Mucosa of descending colon (tissue), 3 donors: Measurements from ENCODE around the gene EVI2B. TPM values are rescaled to one million over a fixed set of nuclear protein-coding genes. Genes with fewer than 3 reads are reported as not detected.
"Not testable (repeated sequence)": the region's sequence is repeated elsewhere in the genome, so short reads cannot be mapped to it uniquely, and the experiment has no call there.

Experiments used
- ATAC-seq: fragments of 200-7000 bp; cut with Tn5 transposase; one replicate; pipeline ENCODE4 v1.9.1; 2020; ENCODE audit warnings: mild to moderate bottlenecking, moderate library complexity
- DNase-seq, 3 donors: peaks; one replicate each; pipeline ENCODE4 v3.0.0-alpha.2; 2020
- H3K36me3 ChIP-seq: fragments of 200-600 bp; one replicate; pipeline ENCODE4 v1.8.0; 2021; ENCODE audit warnings: low read depth, mild to moderate bottlenecking
- H3K4me1 ChIP-seq: fragments of 200-600 bp; one replicate; pipeline ENCODE4 v1.8.0; 2021; ENCODE audit warnings: low read depth, mild to moderate bottlenecking
- H3K4me3 ChIP-seq: fragments of 200-600 bp; one replicate; pipeline ENCODE4 v1.8.0; 2021; ENCODE audit warnings: mild to moderate bottlenecking
- H3K9me3 ChIP-seq: fragments of 200-600 bp; one replicate; pipeline ENCODE4 v1.8.0; 2021; ENCODE audit warnings: mild to moderate bottlenecking
- CTCF ChIP-seq: fragments of 200-600 bp; IDR thresholded peaks from one replicate; pipeline ENCODE4 v1.8.0; 2022; ENCODE audit warnings: antibody characterized with exemption, mild to moderate bottlenecking
- intact Hi-C, 2 donors: fragments of 100-400 bp; cut with DNase I in 1 of 2; cut with micrococcal nuclease in 1 of 2; formaldehyde crosslinking; loops; one replicate each; pipeline versions ENCODE4 v1.11.0 to v1.11.1; 2022; cut with DNase I, micrococcal nuclease
- total RNA-seq, 3 donors: library from RNA; stranded (reverse); fragmentation: NEBNext Ultra II Directional in 2 of 3; extraction: Animal tissue kit (Norgen Biotek cat#: 25700) in 2 of 3; gene quantifications; one replicate each; pipeline versions ENCODE4 v1.2.1 to v1.2.4, GENCODE V29; 2021 to 2023
- donor health status: DM: no; HTN: no; CAD: no; lungs with moderate emphysema.
- donor health status: DM: no; HTN: no; CAD: no.
- donor health status: DM: no; HTN: yes; CAD: no.

EVI2B gene
- total RNA-seq, 3 donors from 2014 or later: 3.3 to 9.5 (median 7.8) TPM

DNA sequence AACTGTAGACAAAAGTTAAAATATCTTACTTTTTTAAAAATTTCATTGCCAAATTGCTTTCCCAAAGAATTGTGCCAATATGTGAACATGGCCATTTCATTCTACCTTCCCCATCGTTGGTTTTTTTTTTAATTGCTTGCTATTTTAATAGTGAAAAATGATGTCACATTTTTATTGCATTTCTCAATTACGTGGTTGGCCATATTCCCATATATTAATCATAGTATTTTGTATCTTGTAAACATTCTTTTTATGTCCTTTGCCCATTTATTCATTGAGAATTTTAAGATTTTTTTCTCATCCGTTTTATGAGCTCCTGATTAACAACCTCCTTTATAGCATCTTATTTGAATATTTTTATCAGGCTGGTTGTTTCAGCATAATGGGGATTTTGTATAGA lies 24.1 kb downstream of the EVI2B start:
- no peak overlapping the region for H3K4me3 ChIP-seq
- no peak for TF ChIP-seq CTCF

DNA sequence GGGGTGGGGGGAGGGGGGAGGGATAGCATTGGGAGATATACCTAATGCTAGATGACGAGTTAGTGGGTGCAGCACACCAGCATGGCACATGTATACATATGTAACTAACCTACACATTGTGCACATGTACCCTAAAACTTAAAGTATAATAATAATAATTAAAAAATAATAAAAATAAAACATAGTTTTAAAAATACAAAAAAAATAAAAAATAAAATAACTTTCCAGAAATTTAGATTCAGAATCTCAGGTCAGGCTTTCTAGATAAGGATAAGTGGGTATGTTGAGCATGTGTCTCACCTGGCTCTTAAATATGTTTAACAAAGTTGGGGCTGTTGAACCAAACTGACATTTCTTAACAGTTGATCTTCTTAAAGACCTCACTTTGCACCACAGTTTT lies 25.9 kb downstream of the EVI2B start:
- H3K36me3 ChIP-seq, intact Hi-C loops, DNase-seq, ATAC-seq, H3K4me3 ChIP-seq, H3K4me1 ChIP-seq, H3K9me3 ChIP-seq: not testable (repeated sequence)

More for the DNA sequence above, 24.1 kb downstream of the EVI2B start:
- ATAC-seq (no peak), DNase-seq (no peak)
- intact Hi-C loops: no loop called here
- Histone ChIP-seq H3K9me3 (no peaks in the 10 kb centered on the region), H3K4me1 (no peaks in the 10 kb centered on the region), H3K36me3 (no peaks in the 10 kb centered on the region)

DNA sequence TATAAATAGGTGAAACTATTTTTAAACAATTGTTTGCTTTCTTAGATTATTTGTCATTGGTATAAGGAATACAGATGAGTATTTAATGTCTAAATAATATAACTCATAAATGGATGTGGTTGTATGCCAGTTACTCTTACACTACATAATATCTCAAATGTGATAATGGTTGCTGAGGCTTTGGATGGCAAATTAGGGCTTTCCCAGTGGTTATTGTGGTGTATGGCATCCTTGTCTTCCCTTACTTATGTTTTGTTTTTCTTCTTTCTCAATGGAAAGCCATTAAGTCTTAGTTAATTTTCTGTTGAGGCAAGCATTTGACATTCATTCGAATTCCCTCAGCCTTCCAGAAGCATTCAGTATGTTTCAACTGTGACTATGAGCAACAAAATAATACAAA lies 27.3 kb downstream of the EVI2B start:
- Histone ChIP-seq H3K4me1 (no peaks in the 10 kb centered on the region), H3K36me3 (no peaks in the 10 kb centered on the region), H3K4me3 (no peak overlapping the region), H3K9me3 (no peaks in the 10 kb centered on the region)
- intact Hi-C loops: no loop called here
- DNase-seq (no peak), ATAC-seq (no peak)
- no peak for TF ChIP-seq CTCF

- DNase-seq: no peak
- TF ChIP-seq CTCF: no peak
- intact Hi-C loops: no loop called here
- no peak overlapping the region for H3K4me3 ChIP-seq
- no peaks in the 10 kb centered on the region for H3K9me3 ChIP-seq
- ATAC-seq: no peak
- no peaks in the 10 kb centered on the region for H3K4me1 ChIP-seq
- no peaks in the 10 kb centered on the region for H3K36me3 ChIP-seq
These were observed 30.0 kb downstream of the EVI2B start for GRCh38 chr17:31283841-31284240.

DNA sequence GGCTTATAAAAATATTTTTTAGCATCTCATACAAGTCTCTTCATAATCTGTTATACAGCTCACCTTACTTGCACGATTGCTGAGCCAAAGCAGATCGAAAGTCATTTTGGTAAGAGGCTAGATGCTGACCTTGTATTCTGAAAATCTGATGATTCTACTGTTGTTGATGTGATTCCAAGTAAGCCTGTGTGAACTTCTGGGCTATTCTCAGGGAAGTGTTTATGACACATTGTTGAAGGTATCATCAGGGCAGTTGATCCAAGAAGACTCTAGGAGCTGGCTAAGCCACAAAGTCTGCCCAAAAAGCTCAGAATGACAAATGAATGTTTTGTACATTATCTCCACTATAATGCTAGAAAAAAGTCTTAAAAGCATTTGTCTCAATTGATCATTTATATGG lies 32.8 kb downstream of the EVI2B start:
- ATAC-seq (no peak), DNase-seq (no peak)
- H3K4me3 ChIP-seq: no peak overlapping the region
- no peaks in the 10 kb centered on the region for H3K36me3 ChIP-seq
- TF ChIP-seq CTCF: no peak
- intact Hi-C loops: no loop called here
- H3K4me1 ChIP-seq: no peaks in the 10 kb centered on the region
- no peaks in the 10 kb centered on the region for H3K9me3 ChIP-seq

GRCh38 chr17:31279401-31279800 lies 34.5 kb downstream of the EVI2B start:
- no peaks in the 10 kb centered on the region for H3K9me3 ChIP-seq
- DNase-seq (no peak), ATAC-seq (no peak)
- intact Hi-C loops: no loop called here
- no peak overlapping the region for H3K4me3 ChIP-seq
- TF ChIP-seq CTCF: no peak
- H3K36me3 ChIP-seq: no peaks in the 10 kb centered on the region
- H3K4me1 ChIP-seq: no peaks in the 10 kb centered on the region
